ENCODE measurements around the gene ZNF195.

The ZNF195 gene

DNA sequence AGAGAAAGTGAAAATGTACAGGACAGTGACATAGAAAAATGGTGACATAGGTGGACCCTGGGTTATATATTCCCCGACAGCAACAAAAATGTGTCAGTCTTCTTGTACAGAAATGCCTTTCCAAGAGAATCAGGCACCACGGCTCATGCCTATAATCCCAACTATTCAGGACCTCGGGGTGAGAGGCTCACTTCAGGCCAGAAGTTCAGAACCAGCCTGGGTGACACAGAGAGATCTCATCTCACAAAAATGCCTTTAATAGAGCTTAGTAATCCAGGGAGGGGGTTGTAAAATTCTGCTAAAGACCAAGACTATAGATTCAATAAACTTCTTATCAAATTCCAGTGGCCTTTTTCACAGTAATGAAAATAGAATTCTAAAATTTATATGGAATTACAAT, 10.7 kb downstream of the ZNF195 start:
- no peak for DNase-seq (ENCODE audit: low read depth)
- TF ChIP-seq, protein P1, sequence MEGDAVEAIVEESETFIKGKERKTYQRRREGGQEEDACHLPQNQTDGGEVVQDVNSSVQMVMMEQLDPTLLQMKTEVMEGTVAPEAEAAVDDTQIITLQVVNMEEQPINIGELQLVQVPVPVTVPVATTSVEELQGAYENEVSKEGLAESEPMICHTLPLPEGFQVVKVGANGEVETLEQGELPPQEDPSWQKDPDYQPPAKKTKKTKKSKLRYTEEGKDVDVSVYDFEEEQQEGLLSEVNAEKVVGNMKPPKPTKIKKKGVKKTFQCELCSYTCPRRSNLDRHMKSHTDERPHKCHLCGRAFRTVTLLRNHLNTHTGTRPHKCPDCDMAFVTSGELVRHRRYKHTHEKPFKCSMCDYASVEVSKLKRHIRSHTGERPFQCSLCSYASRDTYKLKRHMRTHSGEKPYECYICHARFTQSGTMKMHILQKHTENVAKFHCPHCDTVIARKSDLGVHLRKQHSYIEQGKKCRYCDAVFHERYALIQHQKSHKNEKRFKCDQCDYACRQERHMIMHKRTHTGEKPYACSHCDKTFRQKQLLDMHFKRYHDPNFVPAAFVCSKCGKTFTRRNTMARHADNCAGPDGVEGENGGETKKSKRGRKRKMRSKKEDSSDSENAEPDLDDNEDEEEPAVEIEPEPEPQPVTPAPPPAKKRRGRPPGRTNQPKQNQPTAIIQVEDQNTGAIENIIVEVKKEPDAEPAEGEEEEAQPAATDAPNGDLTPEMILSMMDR (IDR thresholded peaks at IDR 0.05; ENCODE audit: low read depth, low read length, missing control alignments) = no peak
- no peak overlapping the region for H3K4me3 ChIP-seq (ENCODE audit: low read depth, low read length)
- in situ Hi-C loops (cut with HindIII; ENCODE audit: low sequenced_read_pairs) = no loop called here

GRCh38 chr11:3367221-3367620, 11.7 kb downstream of the ZNF195 start:
- H3K4me3 ChIP-seq (ENCODE audit: low read depth, low read length) = no peak overlapping the region
- TF ChIP-seq, protein P1 (IDR thresholded peaks at IDR 0.05; ENCODE audit: low read depth, low read length, missing control alignments) = no peak
- in situ Hi-C loops (cut with HindIII; ENCODE audit: low sequenced_read_pairs) = no loop called here
- DNase-seq (ENCODE audit: low read depth) = no peak

DNA sequence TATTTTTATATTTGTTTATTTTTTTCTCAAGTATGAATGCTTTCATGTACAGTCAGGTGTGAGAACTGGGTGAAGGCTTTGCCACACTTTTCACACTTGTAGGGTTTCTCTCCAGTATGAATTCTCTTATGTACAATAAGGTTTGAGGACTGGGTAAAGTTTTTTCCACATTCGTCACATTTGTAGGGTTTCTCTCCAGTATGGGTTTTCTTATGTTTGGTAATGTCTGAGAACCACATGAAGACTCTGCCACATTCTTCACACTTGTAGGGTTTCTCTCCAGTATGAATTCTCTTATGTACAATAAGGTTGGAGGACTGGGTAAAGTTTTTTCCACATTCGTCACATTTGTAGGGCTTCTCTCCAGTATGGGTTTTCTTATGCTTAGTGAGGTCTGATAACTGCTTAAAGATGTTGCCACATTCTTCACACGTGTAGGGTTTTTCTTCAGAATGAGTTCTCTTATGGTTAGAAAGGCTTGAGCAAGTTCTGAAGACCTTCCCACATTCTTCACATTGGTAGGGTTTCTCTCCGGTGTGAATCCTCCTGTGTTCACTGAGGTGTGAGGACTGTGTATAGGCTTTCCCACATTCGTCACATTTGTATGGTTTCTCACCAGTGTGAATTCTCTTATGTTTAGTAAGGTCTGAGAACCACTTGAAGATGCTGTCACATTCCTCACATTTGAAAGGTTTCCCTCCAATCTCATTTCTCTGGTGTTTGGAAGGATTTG, 19.7 kb downstream of the ZNF195 start:
- TF ChIP-seq, protein P1 (IDR thresholded peaks at IDR 0.05; ENCODE audit: low read depth, low read length, missing control alignments) = no peak
- no peak overlapping the region for H3K4me3 ChIP-seq (ENCODE audit: low read depth, low read length)
- in situ Hi-C loops (cut with HindIII; ENCODE audit: low sequenced_read_pairs) = no loop called here
- DNase-seq (ENCODE audit: low read depth) = no peak

DNA sequence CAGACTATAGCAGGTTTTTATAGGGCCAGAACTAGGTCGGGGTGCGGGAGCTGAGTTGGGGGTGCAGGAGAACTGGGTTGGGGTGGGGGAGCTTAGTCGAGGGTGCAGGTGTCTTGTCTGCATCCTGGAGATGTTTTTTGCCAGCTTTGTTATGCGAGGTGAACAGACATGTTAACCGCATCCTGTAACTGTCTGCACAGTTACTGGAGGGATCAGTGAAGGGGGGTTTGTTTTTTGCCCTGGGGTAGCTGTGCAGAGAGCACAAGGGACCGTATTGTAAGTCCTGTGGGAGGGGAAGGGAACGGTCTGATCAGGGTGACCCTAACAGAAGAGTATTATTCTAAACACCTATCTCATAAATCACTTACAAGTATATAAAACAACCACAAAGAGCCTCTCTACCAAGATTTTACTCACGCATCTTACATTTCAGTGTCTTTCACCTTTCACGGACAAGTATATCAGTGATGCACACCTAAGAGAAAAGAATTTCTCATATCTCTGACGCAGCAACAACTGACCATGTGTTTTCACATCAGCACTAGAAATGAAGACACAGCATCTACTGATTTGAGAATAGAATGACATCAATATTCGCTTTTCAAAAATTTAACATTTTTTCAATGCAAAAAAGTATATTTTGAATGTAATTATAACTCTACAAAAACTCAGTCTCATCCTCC, 20.8 kb downstream of the ZNF195 start:
- TF ChIP-seq, protein P1 (IDR thresholded peaks at IDR 0.05; ENCODE audit: low read depth, low read length, missing control alignments) = no peak

DNA sequence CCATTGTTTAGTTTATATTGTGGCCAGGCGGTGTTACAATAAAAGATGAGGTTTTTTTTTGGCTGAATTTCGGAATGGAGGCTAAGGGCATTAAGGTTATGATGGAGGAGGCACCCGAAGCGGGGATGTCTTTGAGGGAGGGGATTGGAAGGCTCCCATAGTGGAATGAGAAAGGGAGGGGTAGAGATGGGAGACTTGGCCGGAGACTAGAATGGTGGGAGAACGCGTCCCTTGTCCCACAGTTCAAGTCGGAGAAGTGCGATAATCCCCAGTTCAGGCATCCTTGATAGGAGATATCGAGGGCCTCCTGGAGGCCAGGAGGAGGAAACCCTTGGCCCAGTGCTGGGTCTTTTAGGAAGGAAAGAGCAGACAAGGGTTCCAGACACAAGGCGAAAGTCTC, 21.6 kb downstream of the ZNF195 start:
- TF ChIP-seq, protein P1 (IDR thresholded peaks at IDR 0.05; ENCODE audit: low read depth, low read length, missing control alignments) = no peak
- H3K4me3 ChIP-seq (ENCODE audit: low read depth, low read length) = no peak overlapping the region
- DNase-seq (ENCODE audit: low read depth) = no peak
- in situ Hi-C loops (cut with HindIII; ENCODE audit: low sequenced_read_pairs) = no loop called here

More for the DNA sequence above, 20.8 kb downstream of the ZNF195 start:
- no peak for DNase-seq (ENCODE audit: low read depth)
- H3K4me3 ChIP-seq (ENCODE audit: low read depth, low read length) = no peak overlapping the region
- in situ Hi-C loops (cut with HindIII; ENCODE audit: low sequenced_read_pairs) = no loop called here

- in situ Hi-C loops (cut with HindIII; ENCODE audit: low sequenced_read_pairs) = no loop called here
- DNase-seq (ENCODE audit: low read depth) = no peak
- H3K4me3 ChIP-seq (ENCODE audit: low read depth, low read length) = no peak overlapping the region
- TF ChIP-seq, protein P1 (IDR thresholded peaks at IDR 0.05; ENCODE audit: low read depth, low read length, missing control alignments) = no peak
These were observed 22.1 kb downstream of the ZNF195 start for GRCh38 chr11:3356858-3357257.

Measured in astrocyte of the cerebellum (primary cell).